NCI-H1092 treated with DMSO at 0.1 percent for 48 hours (cell line): ENCODE data around the gene EFNA4.
A peak's percentile ranks its signal among the peaks of the same experiment; 100 is the strongest.

Experiments
- DNase-seq: peaks from one replicate; lab custom pipeline; 2025; lab: John Stamatoyannopoulos, UW

EFNA4 gene

GRCh38 chr1:155063550-155064110 lies at the start of gene EFNA4:
EFNA4 (plus strand) TSS chr1:155063740; CDS start chr1:155063824, 84 bp downstream.
- DNase-seq, result peak; percentile 65

GRCh38 chr1:155014709-155015508 lies 48.6 kb upstream of the EFNA4 start:
- DNase-seq, result no peak

- no peak for DNase-seq
Measured at GRCh38 chr1:155015527-155016230, 47.9 kb upstream of the EFNA4 start.

- no peak for DNase-seq
Measured at GRCh38 chr1:155016231-155016831, 47.2 kb upstream of the EFNA4 start.

GRCh38 chr1:155017041-155017945 lies 46.2 kb upstream of the EFNA4 start:
- DNase-seq, result peak; percentile 63

- no peak for DNase-seq
Measured at GRCh38 chr1:155017946-155018316, 45.6 kb upstream of the EFNA4 start.

- DNase-seq, result no peak
Measured at GRCh38 chr1:155018617-155019348, 44.8 kb upstream of the EFNA4 start.

GRCh38 chr1:155019377-155020245 lies 43.9 kb upstream of the EFNA4 start:
- DNase-seq, result peak; percentile 12

GRCh38 chr1:155022136-155022926 lies 41.2 kb upstream of the EFNA4 start:
- DNase-seq, result no peak

GRCh38 chr1:155022927-155023236 lies 40.7 kb upstream of the EFNA4 start:
- no peak for DNase-seq

GRCh38 chr1:155023627-155024026 lies 39.9 kb upstream of the EFNA4 start:
- no peak for DNase-seq

- no peak for DNase-seq
Measured at GRCh38 chr1:155024315-155024714, 39.2 kb upstream of the EFNA4 start.

GRCh38 chr1:155026154-155026553 lies 37.4 kb upstream of the EFNA4 start:
- DNase-seq, result no peak

- no peak for DNase-seq
Measured at GRCh38 chr1:155026588-155026987, 37.0 kb upstream of the EFNA4 start.

GRCh38 chr1:155029513-155030242 lies 33.9 kb upstream of the EFNA4 start:
- no peak for DNase-seq

GRCh38 chr1:155030243-155030795 lies 33.2 kb upstream of the EFNA4 start:
- DNase-seq, result no peak

- DNase-seq, result no peak
Measured at GRCh38 chr1:155030899-155031298, 32.6 kb upstream of the EFNA4 start.

GRCh38 chr1:155032886-155033285 lies 30.7 kb upstream of the EFNA4 start:
- DNase-seq, result no peak
